OCI-LY7 (cell line): Measurements from ENCODE around the gene ETNPPL.

Experiments
- CTCF ChIP-seq: fragments of 200-600 bp; sonication (generic); conservative IDR thresholded peaks from 2 replicates; pipeline ENCODE4 v1.5.1; 2014; ENCODE audit warnings: mild to moderate bottlenecking, antibody characterized with exemption, low read length, moderate library complexity, mixed read lengths
- EZH2phosphoT487 ChIP-seq: fragments of 200-600 bp; sonication (generic); IDR thresholded peaks from 2 replicates; pipeline ENCODE4 v1.6.1; 2018; ENCODE audit warnings: low read depth, borderline replicate concordance, mild to moderate bottlenecking, mixed run types, antibody characterized with exemption, low read length, moderate library complexity, mixed read lengths

- TF ChIP-seq CTCF, result no peak
- TF ChIP-seq EZH2phosphoT487, result no peak
Measured at GRCh38 chr4:108763986-108764385, 1.1 kb upstream of the ETNPPL start.
